BE2C (cell line): Measurements from ENCODE around the gene SOX2.

Experiments used
- DNase-seq: peaks from one replicate; pipeline ENCODE4 v3.0.0-alpha.2; 2020
- H3K27me3 ChIP-seq: fragments of 250-450 bp; sonication (Bioruptor Pico); 2 replicates; pipeline ENCODE4 v1.5.1; 2020; ENCODE audit warnings: mild to moderate bottlenecking
- H3K36me3 ChIP-seq: fragments of 250-450 bp; sonication (Bioruptor Pico); 2 replicates; pipeline ENCODE4 v1.5.1; 2020; ENCODE audit warnings: mild to moderate bottlenecking
- H3K4me1 ChIP-seq: fragments of 250-450 bp; sonication (Bioruptor Pico); 2 replicates; pipeline ENCODE4 v1.5.1; 2020
- H3K4me3 ChIP-seq: 2 replicates; pipeline ENCODE4 v1.5.1; 2011; ENCODE audit warnings: low read depth, low read length
- H3K9me3 ChIP-seq: fragments of 250-450 bp; sonication (Bioruptor Pico); 2 replicates; pipeline ENCODE4 v1.5.1; 2020
- TF ChIP-seq, protein P1 (sequence below): IDR thresholded peaks from 2 replicates; pipeline ENCODE4 v1.5.1; 2012; ENCODE audit warnings: mild to moderate bottlenecking, low read depth, low read length

SOX2 gene

DNA sequence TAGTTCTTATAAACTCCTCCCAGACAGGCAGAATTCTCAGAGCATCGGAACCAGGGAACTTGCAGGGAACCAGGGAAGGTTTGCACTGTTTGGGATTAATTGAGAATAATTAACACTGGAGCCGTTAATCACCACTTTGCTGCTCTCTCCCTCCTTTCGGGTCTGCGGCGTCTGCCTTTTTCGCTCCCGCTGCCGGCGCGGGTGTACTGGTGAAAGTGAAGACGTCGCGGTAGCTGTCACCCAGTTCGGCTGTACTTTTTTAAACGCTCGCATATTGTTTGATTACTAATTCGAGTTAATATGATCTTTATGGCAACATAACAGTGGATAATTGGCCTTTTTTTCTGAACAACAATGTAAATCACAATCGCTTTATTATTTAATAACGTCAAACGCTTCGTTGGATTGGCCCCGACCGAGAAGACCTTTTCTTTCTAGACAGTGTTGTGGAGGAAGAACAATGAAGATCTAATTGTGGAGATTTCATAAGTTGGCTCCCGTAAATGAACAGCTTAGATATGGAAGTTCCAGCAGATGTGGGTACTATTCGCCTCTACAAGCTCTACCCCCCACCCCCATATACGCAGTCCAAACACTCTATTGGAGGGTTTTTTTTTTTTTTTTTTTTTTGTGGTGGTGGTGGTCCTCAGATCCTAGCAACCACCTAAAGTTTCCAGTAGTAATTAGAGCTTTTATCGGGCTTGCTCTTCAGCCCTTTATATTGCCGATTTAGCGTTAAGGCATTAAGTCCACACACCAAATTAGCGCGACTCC is 12.7 kb downstream of the SOX2 start:
- Histone ChIP-seq H3K9me3 (no peaks in the 10 kb centered on the region; the same call in 1 of the 2 replicates), H3K36me3 (no peaks in the 10 kb centered on the region), H3K27me3 (no peaks in the 10 kb centered on the region), H3K4me3 (no peak overlapping the region), H3K4me1 (no peaks in the 10 kb centered on the region)
- TF ChIP-seq, protein P1, sequence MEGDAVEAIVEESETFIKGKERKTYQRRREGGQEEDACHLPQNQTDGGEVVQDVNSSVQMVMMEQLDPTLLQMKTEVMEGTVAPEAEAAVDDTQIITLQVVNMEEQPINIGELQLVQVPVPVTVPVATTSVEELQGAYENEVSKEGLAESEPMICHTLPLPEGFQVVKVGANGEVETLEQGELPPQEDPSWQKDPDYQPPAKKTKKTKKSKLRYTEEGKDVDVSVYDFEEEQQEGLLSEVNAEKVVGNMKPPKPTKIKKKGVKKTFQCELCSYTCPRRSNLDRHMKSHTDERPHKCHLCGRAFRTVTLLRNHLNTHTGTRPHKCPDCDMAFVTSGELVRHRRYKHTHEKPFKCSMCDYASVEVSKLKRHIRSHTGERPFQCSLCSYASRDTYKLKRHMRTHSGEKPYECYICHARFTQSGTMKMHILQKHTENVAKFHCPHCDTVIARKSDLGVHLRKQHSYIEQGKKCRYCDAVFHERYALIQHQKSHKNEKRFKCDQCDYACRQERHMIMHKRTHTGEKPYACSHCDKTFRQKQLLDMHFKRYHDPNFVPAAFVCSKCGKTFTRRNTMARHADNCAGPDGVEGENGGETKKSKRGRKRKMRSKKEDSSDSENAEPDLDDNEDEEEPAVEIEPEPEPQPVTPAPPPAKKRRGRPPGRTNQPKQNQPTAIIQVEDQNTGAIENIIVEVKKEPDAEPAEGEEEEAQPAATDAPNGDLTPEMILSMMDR: no peak
- DNase-seq: no peak

DNA sequence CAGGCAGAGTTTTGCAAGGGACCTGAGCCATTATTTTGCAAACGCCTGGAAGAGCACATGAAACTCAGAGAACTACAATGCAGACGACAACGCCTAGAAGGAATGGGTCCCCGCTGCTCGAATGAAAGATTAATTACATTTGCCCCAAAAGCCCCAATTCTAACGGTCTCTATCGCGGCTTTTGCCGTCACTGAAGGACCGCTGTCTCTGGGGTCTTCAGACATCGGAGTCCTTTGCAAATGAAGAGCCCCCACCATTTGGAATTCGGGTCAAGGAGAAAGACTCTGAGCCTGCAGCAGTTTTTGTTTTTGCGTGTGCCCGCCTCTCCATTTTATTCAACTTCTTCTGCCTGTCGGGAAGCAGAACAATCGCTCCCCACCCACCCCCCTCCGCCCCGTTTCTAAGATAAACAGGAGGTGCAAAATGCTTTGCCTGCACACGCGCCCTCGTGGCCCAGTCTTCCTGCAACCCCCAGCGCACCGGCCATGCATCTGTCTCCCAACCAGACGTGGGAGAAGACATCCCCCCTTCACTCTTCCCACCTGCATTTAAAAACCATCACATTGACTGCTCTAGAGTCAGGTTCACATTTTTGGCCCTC is 13.5 kb downstream of the SOX2 start:
- TF ChIP-seq, protein P1: no peak
- Histone ChIP-seq H3K9me3 (no peaks in the 10 kb centered on the region; the same call in 1 of the 2 replicates), H3K36me3 (no peaks in the 10 kb centered on the region), H3K27me3 (no peaks in the 10 kb centered on the region), H3K4me1 (no peaks in the 10 kb centered on the region), H3K4me3 (no peak overlapping the region)
- DNase-seq: no peak

DNA sequence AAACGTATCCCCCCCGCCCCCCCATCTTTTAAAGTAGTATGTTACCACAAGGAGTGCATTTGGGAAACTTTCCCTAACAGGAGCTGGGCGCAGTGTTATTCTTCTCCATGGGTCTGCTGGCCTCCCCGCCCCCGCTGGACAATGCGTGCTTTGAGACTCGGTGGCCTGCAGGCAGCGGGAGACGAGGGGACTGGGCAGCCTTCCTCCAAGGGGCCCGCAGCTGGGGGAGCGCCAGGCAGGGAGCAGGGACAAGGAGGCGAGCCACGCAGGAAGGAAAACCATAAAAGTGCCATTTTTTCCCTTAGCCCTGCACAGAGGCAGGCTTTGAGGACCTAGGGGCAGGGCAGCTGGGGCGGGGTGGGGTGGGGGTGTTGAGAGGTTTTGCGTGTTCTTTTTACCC is 14.1 kb downstream of the SOX2 start:
- Histone ChIP-seq H3K4me3 (no peak overlapping the region), H3K9me3 (no peaks in the 10 kb centered on the region; the same call in 1 of the 2 replicates), H3K4me1 (no peaks in the 10 kb centered on the region), H3K36me3 (no peaks in the 10 kb centered on the region), H3K27me3 (no peaks in the 10 kb centered on the region)
- DNase-seq: no peak
- TF ChIP-seq, protein P1: no peak

DNA sequence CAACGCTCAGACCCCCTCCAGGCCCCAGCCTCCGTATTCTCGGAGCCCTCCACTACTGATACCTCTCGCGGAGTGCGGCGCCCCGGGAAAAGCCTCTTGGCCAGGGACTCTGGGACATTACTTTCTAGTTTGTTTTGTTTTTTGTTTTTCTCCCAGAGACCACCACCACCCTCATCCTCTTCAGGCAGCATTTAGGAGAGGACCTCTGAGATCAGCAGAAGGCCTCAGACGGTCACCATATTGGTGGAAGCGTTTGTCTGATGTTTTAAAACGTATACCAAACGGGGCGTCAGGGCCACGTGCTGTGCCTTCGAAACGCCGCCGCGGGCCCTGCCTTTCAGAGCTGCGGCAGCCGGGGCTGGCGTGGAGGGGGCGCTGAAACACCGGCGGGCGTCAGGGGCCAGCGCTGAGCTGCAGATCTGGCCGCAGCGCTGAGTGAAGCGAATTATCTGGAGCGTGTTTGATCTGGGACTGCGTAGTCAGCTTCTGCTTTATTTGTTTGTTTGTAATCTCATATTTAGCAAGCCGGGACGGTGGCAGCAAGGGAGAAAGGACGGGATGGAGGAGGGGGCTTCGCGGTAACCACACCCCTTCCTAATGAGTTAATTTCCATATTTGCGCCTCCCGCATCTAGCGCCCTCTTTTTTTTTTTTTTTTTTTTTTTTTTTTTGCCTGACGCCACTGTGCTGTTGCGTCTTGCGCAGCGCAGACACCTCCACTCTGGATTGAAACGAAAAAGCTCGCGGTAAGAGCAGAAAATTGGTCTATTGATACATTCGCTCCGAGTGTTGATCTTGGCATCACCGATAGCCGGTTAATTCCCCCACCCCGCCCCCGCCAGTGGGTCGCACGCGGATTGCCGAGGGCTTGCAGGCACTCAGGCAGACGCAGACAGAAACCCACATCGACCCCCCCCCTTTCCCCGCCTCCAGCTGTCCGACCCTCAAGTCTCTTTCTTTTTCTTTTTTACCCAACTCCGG is 14.9 kb downstream of the SOX2 start:
- H3K4me3 ChIP-seq: peak overlapping the region; percentile 48
- no peaks in the 10 kb centered on the region for H3K36me3 ChIP-seq
- TF ChIP-seq, protein P1: peak; percentile 36
- no peaks in the 10 kb centered on the region; the same call in 1 of the 2 replicates for H3K9me3 ChIP-seq
- peak; percentile 48 for DNase-seq
- H3K4me1 ChIP-seq: no peaks in the 10 kb centered on the region
- no peaks in the 10 kb centered on the region for H3K27me3 ChIP-seq

DNA sequence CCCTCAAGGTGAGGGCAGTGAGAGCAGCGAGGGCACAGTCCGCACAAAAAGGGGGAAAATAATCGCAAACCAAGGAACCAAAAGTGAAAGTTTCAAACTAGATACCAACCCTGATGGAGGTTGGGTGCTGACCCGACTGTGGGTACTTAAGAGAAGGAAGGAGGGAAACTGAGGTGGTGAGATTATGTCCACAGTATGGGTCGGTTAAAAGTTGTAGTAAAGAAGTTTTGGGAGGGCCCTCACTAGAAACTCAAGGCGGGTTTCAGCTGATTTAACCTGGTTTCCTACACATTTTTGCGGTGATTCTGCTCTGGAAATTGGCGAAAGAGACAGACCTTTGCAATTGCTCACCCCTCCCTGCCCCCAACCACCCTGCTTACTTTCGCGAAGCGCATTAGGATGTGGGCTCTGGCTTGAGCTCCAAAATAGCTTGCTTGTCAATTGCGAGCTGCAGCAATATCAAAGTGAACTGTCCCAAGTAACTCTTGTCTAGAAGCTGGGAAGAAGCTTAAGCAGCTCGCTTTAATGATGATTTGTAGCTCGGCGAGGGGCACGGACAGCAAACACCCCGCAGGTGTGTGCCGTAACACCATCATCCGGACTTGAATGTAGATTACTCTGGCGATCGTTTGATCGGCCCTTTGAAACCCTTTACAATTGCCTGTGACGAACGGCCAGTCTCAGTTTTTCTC is 15.8 kb downstream of the SOX2 start:
- TF ChIP-seq, protein P1: no peak
- DNase-seq: no peak
- Histone ChIP-seq H3K4me3 (peak overlapping the region; percentile 48), H3K4me1 (no peaks in the 10 kb centered on the region), H3K27me3 (no peaks in the 10 kb centered on the region), H3K9me3 (no peaks in the 10 kb centered on the region; the same call in 1 of the 2 replicates), H3K36me3 (no peaks in the 10 kb centered on the region)
